VCaP (cell line): ENCODE results near the gene NRP2.

Source experiments
- H3K27ac ChIP-seq: fragments of 450-650 bp; 2 replicates; pipeline ENCODE4 v1.5.1; 2017
- TF ChIP-seq, protein P1 (sequence below): fragments of 450-650 bp; conservative IDR thresholded peaks from 2 replicates; pipeline ENCODE4 v1.5.1; 2017; ENCODE audit warnings: mild to moderate bottlenecking, moderate library complexity

NRP2 gene

DNA sequence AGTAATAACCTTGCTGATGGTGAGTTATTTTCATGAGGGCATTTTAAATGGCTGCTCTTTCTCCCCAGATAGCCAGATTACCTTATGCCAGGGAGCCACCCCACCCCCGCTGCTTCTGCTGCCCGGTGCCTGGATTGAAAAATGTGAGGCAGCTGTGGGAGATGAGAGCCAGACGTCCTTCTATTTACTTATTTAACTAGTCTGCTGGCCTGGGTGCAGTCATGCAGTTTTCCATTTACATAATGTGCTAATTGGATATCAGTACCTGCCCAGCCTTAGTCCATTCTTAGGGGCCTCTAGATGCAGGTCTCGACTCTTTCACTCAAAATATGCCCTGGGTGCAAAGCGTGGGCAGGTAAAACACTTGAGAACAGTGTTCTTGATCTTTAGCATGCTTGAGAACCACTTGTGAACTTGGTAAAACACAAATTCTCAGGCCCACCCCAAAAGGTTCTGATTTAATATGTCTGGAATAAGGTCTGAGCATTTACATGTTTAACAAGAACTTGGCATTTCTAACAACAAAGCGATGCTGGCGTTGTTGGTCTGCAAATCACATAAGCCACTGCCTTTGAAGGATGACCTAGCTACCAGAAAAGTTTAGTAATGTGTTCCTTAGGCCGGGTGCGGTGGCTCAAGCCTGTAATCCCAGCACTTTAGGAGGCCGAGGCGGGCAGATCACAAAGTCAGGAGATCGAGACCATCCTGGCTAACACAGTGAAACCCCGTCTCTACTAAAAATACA is 154.3 kb downstream of the NRP2 start:
- no peak overlapping the region for H3K27ac ChIP-seq
- TF ChIP-seq, protein P1, sequence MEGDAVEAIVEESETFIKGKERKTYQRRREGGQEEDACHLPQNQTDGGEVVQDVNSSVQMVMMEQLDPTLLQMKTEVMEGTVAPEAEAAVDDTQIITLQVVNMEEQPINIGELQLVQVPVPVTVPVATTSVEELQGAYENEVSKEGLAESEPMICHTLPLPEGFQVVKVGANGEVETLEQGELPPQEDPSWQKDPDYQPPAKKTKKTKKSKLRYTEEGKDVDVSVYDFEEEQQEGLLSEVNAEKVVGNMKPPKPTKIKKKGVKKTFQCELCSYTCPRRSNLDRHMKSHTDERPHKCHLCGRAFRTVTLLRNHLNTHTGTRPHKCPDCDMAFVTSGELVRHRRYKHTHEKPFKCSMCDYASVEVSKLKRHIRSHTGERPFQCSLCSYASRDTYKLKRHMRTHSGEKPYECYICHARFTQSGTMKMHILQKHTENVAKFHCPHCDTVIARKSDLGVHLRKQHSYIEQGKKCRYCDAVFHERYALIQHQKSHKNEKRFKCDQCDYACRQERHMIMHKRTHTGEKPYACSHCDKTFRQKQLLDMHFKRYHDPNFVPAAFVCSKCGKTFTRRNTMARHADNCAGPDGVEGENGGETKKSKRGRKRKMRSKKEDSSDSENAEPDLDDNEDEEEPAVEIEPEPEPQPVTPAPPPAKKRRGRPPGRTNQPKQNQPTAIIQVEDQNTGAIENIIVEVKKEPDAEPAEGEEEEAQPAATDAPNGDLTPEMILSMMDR = no peak

DNA sequence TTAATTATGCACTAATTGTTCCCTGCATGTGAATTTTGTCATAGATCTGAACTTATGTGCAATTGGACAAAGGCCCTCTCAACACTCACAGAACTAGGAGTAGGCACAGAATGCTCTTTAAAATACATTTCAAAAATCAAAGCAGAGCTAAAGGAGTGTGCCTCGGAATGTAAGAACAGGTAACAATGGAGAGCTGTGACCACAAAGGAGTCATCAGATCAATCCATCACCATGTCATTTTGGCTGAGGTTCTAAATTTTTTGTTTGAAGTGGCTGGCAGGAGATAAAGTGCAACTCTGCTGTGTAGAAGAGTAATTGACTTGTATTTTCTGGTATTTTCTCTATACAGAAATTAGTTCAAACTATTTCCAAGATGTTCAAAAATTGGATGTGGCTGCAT is 155.4 kb downstream of the NRP2 start:
- TF ChIP-seq, protein P1 = no peak
- no peak overlapping the region for H3K27ac ChIP-seq

DNA sequence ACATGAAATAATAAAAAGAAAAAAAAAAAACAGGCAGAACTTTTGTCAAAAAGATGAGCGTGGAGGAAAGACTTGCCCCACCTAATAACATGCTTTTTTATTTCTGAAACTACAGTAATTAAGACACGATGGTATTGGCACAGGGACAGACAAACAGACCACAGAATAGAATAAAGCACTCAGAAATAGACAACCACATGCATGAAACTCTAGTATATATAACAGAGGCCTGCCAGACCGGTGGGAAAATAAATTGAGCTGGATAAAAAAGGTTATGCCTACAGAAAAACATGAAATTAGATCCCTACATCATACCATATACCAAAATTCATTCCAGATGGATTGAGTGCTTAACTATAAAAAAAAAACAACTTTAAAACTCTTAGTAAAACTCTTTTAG is 163.1 kb downstream of the NRP2 start:
- no peak overlapping the region for H3K27ac ChIP-seq
- TF ChIP-seq, protein P1 = no peak
